HepG2 (cell line): ENCODE measurements around the gene ZNF528. TPM values are rescaled to one million over a fixed set of nuclear protein-coding genes. Genes with fewer than 3 reads are reported as not detected.

ENCODE experiments used
- CBX1 ChIP-seq: IDR thresholded peaks from one replicate; pipeline ENCODE4 v1.6.1; 2016; ENCODE audit warnings: antibody characterized with exemption, low read depth
- EED ChIP-seq: sonication (generic); formaldehyde crosslinking; IDR thresholded peaks from 2 replicates; pipeline ENCODE4 v1.5.0; 2020; ENCODE audit warnings: mild to moderate bottlenecking, missing genetic modification reagents
- ESRRA ChIP-seq: sonication (generic); formaldehyde crosslinking; IDR thresholded peaks from 2 replicates; pipeline ENCODE4 v1.5.1; 2020; ENCODE audit warnings: mild to moderate bottlenecking, low read depth, missing genetic modification reagents
- NCOA2 ChIP-seq: sonication (generic); formaldehyde crosslinking; IDR thresholded peaks from 2 replicates; pipeline ENCODE4 v1.8.0; 2022; ENCODE audit warnings: inconsistent platforms
- PCBP2 ChIP-seq: fragments of 200-400 bp; formaldehyde crosslinking; optimal IDR thresholded peaks from 2 replicates; pipeline ENCODE3; 2018; ENCODE audit warnings: low read length, low read depth; ENCODE audit not compliant: poor library complexity, severe bottlenecking
- PHF20 ChIP-seq: sonication (generic); formaldehyde crosslinking; IDR thresholded peaks from 2 replicates; pipeline ENCODE4 v1.5.0; 2020; ENCODE audit warnings: mild to moderate bottlenecking, missing genetic modification reagents
- PHF8 ChIP-seq: sonication (generic); formaldehyde crosslinking; IDR thresholded peaks from 2 replicates; pipeline ENCODE4 v1.5.0; 2020; ENCODE audit warnings: missing genetic modification reagents
- PRPF4 ChIP-seq: fragments of 200-400 bp; formaldehyde crosslinking; IDR thresholded peaks from 2 replicates; pipeline ENCODE4 v1.6.1; 2016; ENCODE audit warnings: low read length, low read depth; ENCODE audit not compliant: poor library complexity, severe bottlenecking
- SPEN ChIP-seq: sonication (generic); formaldehyde crosslinking; IDR thresholded peaks from 2 replicates; pipeline ENCODE4 v1.5.1; 2020; ENCODE audit warnings: low read depth, mild to moderate bottlenecking, missing genetic modification reagents
- ZFP36 ChIP-seq: fragments of 150-350 bp; IDR thresholded peaks from 2 replicates; pipeline ENCODE4 v1.6.1; 2018; ENCODE audit warnings: borderline replicate concordance, low read length, low read depth; ENCODE audit not compliant: partially characterized antibody
- ZFP82 ChIP-seq: sonication (generic); formaldehyde crosslinking; IDR thresholded peaks from 2 replicates; pipeline ENCODE4 v1.5.1; 2020; ENCODE audit warnings: mild to moderate bottlenecking, missing genetic modification reagents, borderline replicate concordance
- ZFP91 ChIP-seq: sonication (generic); formaldehyde crosslinking; IDR thresholded peaks from 2 replicates; pipeline ENCODE4 v1.9.0; 2022; ENCODE audit warnings: missing genetic modification reagents, mild to moderate bottlenecking, borderline replicate concordance
- ZNF276 ChIP-seq: sonication (generic); formaldehyde crosslinking; IDR thresholded peaks from 2 replicates; pipeline ENCODE4 v1.4.0; 2020; ENCODE audit warnings: mild to moderate bottlenecking, low read depth, missing genetic modification reagents
- ZNF510 ChIP-seq: sonication (generic); formaldehyde crosslinking; IDR thresholded peaks from 2 replicates; pipeline ENCODE4 v1.4.0; 2020; ENCODE audit warnings: low read depth, mild to moderate bottlenecking, missing genetic modification reagents
- ZNF543 ChIP-seq: sonication (generic); formaldehyde crosslinking; IDR thresholded peaks from 2 replicates; pipeline ENCODE4 v1.4.0; 2020; ENCODE audit warnings: mild to moderate bottlenecking, missing genetic modification reagents
- ZNF576 ChIP-seq: sonication (generic); formaldehyde crosslinking; IDR thresholded peaks from 2 replicates; pipeline ENCODE4 v1.4.0; 2020; ENCODE audit warnings: mild to moderate bottlenecking, missing genetic modification reagents
- ZNF747 ChIP-seq: sonication (generic); formaldehyde crosslinking; IDR thresholded peaks from 2 replicates; pipeline ENCODE4 v1.8.1; 2023; ENCODE audit warnings: missing genetic modification reagents, mild to moderate bottlenecking, borderline replicate concordance
- polyA plus RNA-seq, 8 experiments: library from polyadenylated mRNA; depleted of rRNA in 3 of 8; stranded (reverse) in 7 of 8; unstranded in 1 of 8; fragments of >200 nt; fragmentation: Illumina TruSeq in 4 of 8; extraction: Trizol in 4 of 8; gene quantifications; 2 replicates each; pipeline versions ENCODE4 v1.2.1 to v1.2.3, GENCODE V29; 2011 to 2016; ENCODE audit warnings: low read depth in 4 of 8, missing spikeins in 1 of 8, mixed read lengths in 1 of 8; ENCODE audit not compliant: insufficient read depth in 1 of 8
- total RNA-seq, 5 experiments: library from RNA; depleted of rRNA; stranded (reverse); fragments of >200 nt; fragmentation: Illumina TruSeq; extraction: Trizol; gene quantifications; 2 replicates each; pipeline ENCODE4 v1.2.3, GENCODE V29; 2016; ENCODE audit warnings: low read depth in 1 of 5
- TF ChIP-seq, protein P1 (sequence below): IDR thresholded peaks from 2 replicates; pipeline ENCODE4 v1.6.1; 2016; ENCODE audit warnings: mild to moderate bottlenecking
- TF ChIP-seq, protein P2 (sequence below): sonication (generic); formaldehyde crosslinking; IDR thresholded peaks from 2 replicates; pipeline ENCODE4 v1.5.1; 2020; ENCODE audit warnings: missing genetic modification reagents, mild to moderate bottlenecking, borderline replicate concordance
- TF ChIP-seq, protein P3 (sequence below): sonication (generic); formaldehyde crosslinking; IDR thresholded peaks from 2 replicates; pipeline ENCODE4 v1.4.0; 2020; ENCODE audit warnings: missing genetic modification reagents, borderline replicate concordance

The ZNF528 gene
- total and polyA plus RNA-seq, 2 of the 13 experiments (the other 11 are each of a cell fraction or from before 2014, with no cell fraction given): 4.1 to 10.0 TPM

GRCh38 chr19:52397310-52398080, at the start of gene ZNF528 (continued):
- peak; percentile 26; the same call in 1 of the 2 replicates for TF ChIP-seq ZFP91 (CRISPR knock-in tag)
- TF ChIP-seq, protein P1, sequence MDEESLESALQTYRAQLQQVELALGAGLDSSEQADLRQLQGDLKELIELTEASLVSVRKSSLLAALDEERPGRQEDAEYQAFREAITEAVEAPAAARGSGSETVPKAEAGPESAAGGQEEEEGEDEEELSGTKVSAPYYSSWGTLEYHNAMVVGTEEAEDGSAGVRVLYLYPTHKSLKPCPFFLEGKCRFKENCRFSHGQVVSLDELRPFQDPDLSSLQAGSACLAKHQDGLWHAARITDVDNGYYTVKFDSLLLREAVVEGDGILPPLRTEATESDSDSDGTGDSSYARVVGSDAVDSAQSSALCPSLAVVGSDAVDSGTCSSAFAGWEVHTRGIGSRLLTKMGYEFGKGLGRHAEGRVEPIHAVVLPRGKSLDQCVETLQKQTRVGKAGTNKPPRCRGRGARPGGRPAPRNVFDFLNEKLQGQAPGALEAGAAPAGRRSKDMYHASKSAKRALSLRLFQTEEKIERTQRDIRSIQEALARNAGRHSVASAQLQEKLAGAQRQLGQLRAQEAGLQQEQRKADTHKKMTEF: peak; percentile 61
- no peak for TF ChIP-seq ZNF576 (CRISPR knock-in tag)
- TF ChIP-seq ZNF747 (CRISPR knock-in tag): peak; percentile 63; the same call in 1 of the 2 replicates
- TF ChIP-seq CBX1: peak; percentile 95
- no peak for TF ChIP-seq ZNF276 (CRISPR knock-in tag)
- TF ChIP-seq EED: 0 out of 2 replicates have a peak, but pooled peaks have one; percentile 34
- TF ChIP-seq, protein P2, sequence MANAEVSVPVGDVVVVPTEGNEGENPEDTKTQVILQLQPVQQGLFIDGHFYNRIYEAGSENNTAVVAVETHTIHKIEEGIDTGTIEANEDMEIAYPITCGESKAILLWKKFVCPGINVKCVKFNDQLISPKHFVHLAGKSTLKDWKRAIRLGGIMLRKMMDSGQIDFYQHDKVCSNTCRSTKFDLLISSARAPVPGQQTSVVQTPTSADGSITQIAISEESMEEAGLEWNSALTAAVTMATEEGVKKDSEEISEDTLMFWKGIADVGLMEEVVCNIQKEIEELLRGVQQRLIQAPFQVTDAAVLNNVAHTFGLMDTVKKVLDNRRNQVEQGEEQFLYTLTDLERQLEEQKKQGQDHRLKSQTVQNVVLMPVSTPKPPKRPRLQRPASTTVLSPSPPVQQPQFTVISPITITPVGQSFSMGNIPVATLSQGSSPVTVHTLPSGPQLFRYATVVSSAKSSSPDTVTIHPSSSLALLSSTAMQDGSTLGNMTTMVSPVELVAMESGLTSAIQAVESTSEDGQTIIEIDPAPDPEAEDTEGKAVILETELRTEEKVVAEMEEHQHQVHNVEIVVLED (CRISPR knock-in tag): peak; percentile 75; the same call in 1 of the 2 replicates
- 0 out of 2 replicates have a peak, but pooled peaks have one; percentile 18 for TF ChIP-seq NCOA2 (CRISPR knock-in tag)
- TF ChIP-seq PRPF4: no peak
- TF ChIP-seq ZFP36: no peak
- peak; percentile 70; the same call in 1 of the 2 replicates for TF ChIP-seq PHF8 (CRISPR knock-in tag)
- TF ChIP-seq PCBP2: no peak
- peak; percentile 59; the same call in 1 of the 2 replicates for TF ChIP-seq ZFP82 (CRISPR knock-in tag)
- peak; percentile 92 for TF ChIP-seq PHF20 (CRISPR knock-in tag)
- peak; percentile 96 for TF ChIP-seq SPEN (CRISPR knock-in tag)
- 0 out of 2 replicates have a peak, but pooled peaks have one; percentile 57 for TF ChIP-seq ZNF510 (CRISPR knock-in tag)
- TF ChIP-seq ZNF543 (CRISPR knock-in tag): peak; percentile 60; the same call in 1 of the 2 replicates
- TF ChIP-seq, protein P3, sequence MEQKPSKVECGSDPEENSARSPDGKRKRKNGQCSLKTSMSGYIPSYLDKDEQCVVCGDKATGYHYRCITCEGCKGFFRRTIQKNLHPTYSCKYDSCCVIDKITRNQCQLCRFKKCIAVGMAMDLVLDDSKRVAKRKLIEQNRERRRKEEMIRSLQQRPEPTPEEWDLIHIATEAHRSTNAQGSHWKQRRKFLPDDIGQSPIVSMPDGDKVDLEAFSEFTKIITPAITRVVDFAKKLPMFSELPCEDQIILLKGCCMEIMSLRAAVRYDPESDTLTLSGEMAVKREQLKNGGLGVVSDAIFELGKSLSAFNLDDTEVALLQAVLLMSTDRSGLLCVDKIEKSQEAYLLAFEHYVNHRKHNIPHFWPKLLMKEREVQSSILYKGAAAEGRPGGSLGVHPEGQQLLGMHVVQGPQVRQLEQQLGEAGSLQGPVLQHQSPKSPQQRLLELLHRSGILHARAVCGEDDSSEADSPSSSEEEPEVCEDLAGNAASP: no peak
- TF ChIP-seq ESRRA: no peak
